ENCODE results near the gene ADH5. TPM values are rescaled to one million over a fixed set of nuclear protein-coding genes. Genes with fewer than 3 reads are reported as not detected.

Gene ADH5
- total and polyA plus RNA-seq, 9 of the 15 experiments (the other 6 are each of a cell fraction or from before 2014, with no cell fraction given): 115 to 310 (median 200) TPM

DNA sequence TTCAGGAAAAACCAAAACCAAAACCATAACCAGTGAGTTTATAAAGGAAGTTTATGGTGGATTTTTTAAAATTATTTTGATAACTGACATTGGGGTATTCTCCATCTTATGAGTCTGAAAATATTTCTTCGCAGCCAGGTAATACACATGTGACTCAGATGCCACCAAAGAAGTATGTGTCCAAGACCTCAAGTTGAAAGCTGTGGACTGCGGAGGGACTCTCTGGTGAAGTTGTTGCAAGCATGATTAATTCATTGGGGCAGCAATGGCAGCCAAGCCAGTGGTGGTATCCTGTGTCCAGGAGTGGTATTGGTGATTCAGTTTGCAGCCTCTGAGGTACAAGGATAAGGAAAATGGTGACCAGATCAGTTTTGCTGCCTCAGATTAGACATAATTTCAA lies 14.0 kb upstream of the ADH5 start:
- intact Hi-C loops (cut with micrococcal nuclease) (no loop called here), in situ Hi-C loops (cut with MboI) (no loop called here)
- no TSS peak for BruUV-seq (replicated peaks)
- Histone ChIP-seq H3K4me3 (no peak overlapping the region), H3K4me2 (ENCODE audit: insufficient read depth, low read length) (no peak overlapping the region), H2AFZ (ENCODE audit: low read depth, low read length) (no peak overlapping the region), H4K20me1 (replicated peaks; ENCODE audit: control insufficient read depth, insufficient read depth, low read length) (no peaks in the 10 kb centered on the region), H3K36me3 (ENCODE audit: control insufficient read depth, insufficient read depth, low read length) (no peaks in the 10 kb centered on the region), H3K27ac (ENCODE audit: extremely low read depth, low read depth, low read length) (no peak overlapping the region), H3K27me3 (ENCODE audit: control insufficient read depth in 2 of 2, insufficient read depth in 2 of 2, low read length in 2 of 2) (no peaks in the 10 kb centered on the region), H3K4me1 (replicated peaks in 1 of 2; ENCODE audit: control insufficient read depth in 2 of 2, insufficient read depth in 2 of 2, low read length in 2 of 2) (peaks cover 0 to 4% of the 10 kb centered on the region in 2 experiments; a peak in 3 of 5 replicates), H3K9ac (ENCODE audit: insufficient read depth in 1 of 2, low read depth in 2 of 2, low read length in 2 of 2) (no peak overlapping the region), H3K9me1 (ENCODE audit: control insufficient read depth, insufficient read depth, low read length) (no peaks in the 10 kb centered on the region), H3K79me2 (ENCODE audit: control insufficient read depth, insufficient read depth, low read length) (no peaks in the 10 kb centered on the region; the same call in 2 of the 3 replicates), H3K9me3 (replicated peaks; ENCODE audit: control insufficient read depth, insufficient read depth, low read depth, low read length) (no peaks in the 10 kb centered on the region)
- POLR2A ChIA-PET: interaction anchor here (0.6 kb wide), 1 partner anchor 230 kb away, joined by 4 read pairs; no protein-coding TSS in a partner anchor
- DNase-seq (ENCODE audit: extremely low read depth in 1 of 4, low spot score in 3 of 4) (no peak), FAIRE-seq (no peak), ATAC-seq (no peak)
- CTCF ChIA-PET (ENCODE audit: low intra/inter-chr PET ratio): no interaction called here
- TF ChIP-seq ZFP36 (IDR thresholded peaks at IDR 0.05; ENCODE audit: low read depth, low read length, partially characterized antibody): no peak
- TF ChIP-seq ZNF431 (CRISPR knock-in tag; IDR thresholded peaks at IDR 0.05): no peak
- 95% methylated on average over 2 of the region's 2 CpGs for WGBS (ENCODE audit: insufficient coverage, low coverage, missing lambda C conversion rate)

DNA sequence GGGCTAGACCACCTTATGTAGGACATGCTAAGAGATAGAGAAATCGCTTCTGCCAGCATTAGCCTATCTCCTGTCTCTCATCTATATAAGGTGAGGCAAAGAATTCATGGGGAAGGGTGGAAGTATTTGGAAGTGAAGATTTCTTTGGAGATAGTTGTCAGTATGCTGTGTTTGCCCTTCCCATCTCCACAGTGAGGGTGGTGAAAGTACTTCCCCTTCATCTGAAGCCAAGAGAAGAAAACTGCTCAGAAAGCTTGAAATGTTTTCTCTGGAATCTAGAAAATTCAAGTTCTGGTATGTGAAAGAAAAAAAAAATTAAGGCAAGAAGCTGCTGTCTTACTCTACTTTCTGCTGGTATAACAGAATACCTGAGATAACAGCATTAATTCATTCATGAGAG lies 12.3 kb upstream of the ADH5 start:
- no peak overlapping the region for H3K4me3 ChIP-seq
- CTCF ChIA-PET (ENCODE audit: low intra/inter-chr PET ratio): no interaction called here
- FAIRE-seq: peak; percentile 52

More for the DNA sequence above, 12.3 kb upstream of the ADH5 start:
- no peaks in the 10 kb centered on the region for H3K9me1 ChIP-seq (ENCODE audit: control insufficient read depth, insufficient read depth, low read length)
- no peaks in the 10 kb centered on the region for H3K9me3 ChIP-seq (replicated peaks; ENCODE audit: control insufficient read depth, insufficient read depth, low read depth, low read length)
- POLR2A ChIA-PET: no interaction called here
- no peak overlapping the region for H3K4me2 ChIP-seq (ENCODE audit: insufficient read depth, low read length)
- no peak overlapping the region for H3K27ac ChIP-seq (ENCODE audit: extremely low read depth, low read depth, low read length)
- no peak overlapping the region for H2AFZ ChIP-seq (ENCODE audit: low read depth, low read length)
- peaks cover 0 to 4% of the 10 kb centered on the region in 2 experiments; a peak in 3 of 5 replicates for H3K4me1 ChIP-seq (replicated peaks in 1 of 2; ENCODE audit: control insufficient read depth in 2 of 2, insufficient read depth in 2 of 2, low read length in 2 of 2)
- H4K20me1 ChIP-seq (replicated peaks; ENCODE audit: control insufficient read depth, insufficient read depth, low read length): no peaks in the 10 kb centered on the region
- H3K36me3 ChIP-seq (ENCODE audit: control insufficient read depth, insufficient read depth, low read length): no peaks in the 10 kb centered on the region
- ATAC-seq: no peak; the same call in 2 of the 3 replicates
- TF ChIP-seq ETV1 (tag; conservative IDR thresholded peaks at IDR 0.05; ENCODE audit: low read depth) (no peak), HDAC1 (IDR thresholded peaks at IDR 0.05) (no peak), MBD2 (IDR thresholded peaks at IDR 0.05; ENCODE audit: borderline replicate concordance, low read depth) (no peak), ESRRA (IDR thresholded peaks at IDR 0.05; ENCODE audit: borderline replicate concordance, low read depth) (no peak), RBM34 (IDR thresholded peaks at IDR 0.05; ENCODE audit: borderline replicate concordance, insufficient read depth, low read length) (no peak), ZNF561 (CRISPR knock-in tag; conservative IDR thresholded peaks at IDR 0.05) (no peak)
- TF ChIP-seq, protein P1, sequence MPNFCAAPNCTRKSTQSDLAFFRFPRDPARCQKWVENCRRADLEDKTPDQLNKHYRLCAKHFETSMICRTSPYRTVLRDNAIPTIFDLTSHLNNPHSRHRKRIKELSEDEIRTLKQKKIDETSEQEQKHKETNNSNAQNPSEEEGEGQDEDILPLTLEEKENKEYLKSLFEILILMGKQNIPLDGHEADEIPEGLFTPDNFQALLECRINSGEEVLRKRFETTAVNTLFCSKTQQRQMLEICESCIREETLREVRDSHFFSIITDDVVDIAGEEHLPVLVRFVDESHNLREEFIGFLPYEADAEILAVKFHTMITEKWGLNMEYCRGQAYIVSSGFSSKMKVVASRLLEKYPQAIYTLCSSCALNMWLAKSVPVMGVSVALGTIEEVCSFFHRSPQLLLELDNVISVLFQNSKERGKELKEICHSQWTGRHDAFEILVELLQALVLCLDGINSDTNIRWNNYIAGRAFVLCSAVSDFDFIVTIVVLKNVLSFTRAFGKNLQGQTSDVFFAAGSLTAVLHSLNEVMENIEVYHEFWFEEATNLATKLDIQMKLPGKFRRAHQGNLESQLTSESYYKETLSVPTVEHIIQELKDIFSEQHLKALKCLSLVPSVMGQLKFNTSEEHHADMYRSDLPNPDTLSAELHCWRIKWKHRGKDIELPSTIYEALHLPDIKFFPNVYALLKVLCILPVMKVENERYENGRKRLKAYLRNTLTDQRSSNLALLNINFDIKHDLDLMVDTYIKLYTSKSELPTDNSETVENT (CRISPR knock-in tag; IDR thresholded peaks at IDR 0.05): no peak
- H3K27me3 ChIP-seq (ENCODE audit: control insufficient read depth in 2 of 2, insufficient read depth in 2 of 2, low read length in 2 of 2): no peaks in the 10 kb centered on the region
- WGBS (ENCODE audit: insufficient coverage, low coverage, missing lambda C conversion rate): 83% methylated on average over 1 of the region's 1 CpG
- no peaks in the 10 kb centered on the region; the same call in 2 of the 3 replicates for H3K79me2 ChIP-seq (ENCODE audit: control insufficient read depth, insufficient read depth, low read length)
- intact Hi-C loops (cut with micrococcal nuclease) (no loop called here), in situ Hi-C loops (cut with MboI) (no loop called here)
- DNase-seq (ENCODE audit: extremely low read depth in 1 of 4, low spot score in 3 of 4): no peak
- no TSS peak for BruUV-seq (replicated peaks)
- H3K9ac ChIP-seq (ENCODE audit: insufficient read depth in 1 of 2, low read depth in 2 of 2, low read length in 2 of 2): no peak overlapping the region
